GM12878 (cell line): ENCODE measurements around the gene FAM171A1.

ENCODE experiments used
- RAD21 ChIP-seq: IDR thresholded peaks from 2 replicates; pipeline ENCODE4 v1.6.1; 2011; ENCODE audit warnings: mild to moderate bottlenecking, low read depth, low read length, moderate library complexity; ENCODE audit not compliant: insufficient read depth
- RFX5 ChIP-seq: IDR thresholded peaks from 2 replicates; pipeline ENCODE4 v1.6.1; 2011; ENCODE audit warnings: low read depth, low read length, improper control_type of control experiment
- ZSCAN29 ChIP-seq: fragments of 450-650 bp; IDR thresholded peaks from 2 replicates; pipeline ENCODE4 v1.6.1; 2017; ENCODE audit warnings: mild to moderate bottlenecking, moderate library complexity

DNA sequence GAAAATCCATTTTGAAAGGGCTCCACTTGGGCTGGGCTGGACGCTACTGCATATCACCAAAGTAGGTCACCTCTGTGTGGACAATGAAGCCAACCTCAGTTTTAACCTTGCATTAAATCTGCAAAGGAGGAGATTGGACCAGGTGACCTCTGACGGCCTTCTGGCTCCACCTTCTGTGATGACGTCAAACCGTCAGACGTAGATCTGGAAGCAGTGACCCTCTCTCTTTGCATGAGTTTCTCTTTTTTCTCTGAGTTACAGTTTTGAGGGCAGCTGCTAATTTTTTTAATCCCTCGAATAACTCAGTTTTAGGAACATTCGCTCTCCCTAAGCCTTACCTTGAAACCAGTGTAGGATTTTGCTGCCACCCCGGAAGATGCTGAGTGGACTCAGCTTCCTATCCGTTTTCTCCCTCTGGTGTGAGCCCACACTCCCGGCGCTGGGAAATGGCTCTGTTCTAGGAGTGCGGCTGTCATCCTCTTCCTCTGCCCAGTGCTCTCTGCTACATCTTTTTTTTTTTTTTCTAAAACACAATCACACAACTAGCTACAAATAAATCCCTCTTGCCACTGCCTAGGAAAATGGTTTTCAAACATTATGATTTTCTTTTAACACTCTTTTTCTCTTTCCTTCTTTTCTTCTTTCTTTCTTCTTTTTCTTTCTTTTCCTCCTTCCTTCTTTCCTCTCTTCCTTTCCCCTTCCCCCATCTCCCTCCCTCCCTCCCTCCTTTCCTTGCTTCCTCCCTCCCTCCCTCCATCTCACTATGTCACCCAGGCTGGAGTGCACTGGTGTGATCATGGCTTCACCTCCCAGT lies 174.9 kb downstream of the FAM171A1 start:
- TF ChIP-seq ZSCAN29: no peak
- no peak for TF ChIP-seq RAD21
- TF ChIP-seq RFX5: no peak
